ENCODE data around the gene FBLN2.

FBLN2 gene

DNA sequence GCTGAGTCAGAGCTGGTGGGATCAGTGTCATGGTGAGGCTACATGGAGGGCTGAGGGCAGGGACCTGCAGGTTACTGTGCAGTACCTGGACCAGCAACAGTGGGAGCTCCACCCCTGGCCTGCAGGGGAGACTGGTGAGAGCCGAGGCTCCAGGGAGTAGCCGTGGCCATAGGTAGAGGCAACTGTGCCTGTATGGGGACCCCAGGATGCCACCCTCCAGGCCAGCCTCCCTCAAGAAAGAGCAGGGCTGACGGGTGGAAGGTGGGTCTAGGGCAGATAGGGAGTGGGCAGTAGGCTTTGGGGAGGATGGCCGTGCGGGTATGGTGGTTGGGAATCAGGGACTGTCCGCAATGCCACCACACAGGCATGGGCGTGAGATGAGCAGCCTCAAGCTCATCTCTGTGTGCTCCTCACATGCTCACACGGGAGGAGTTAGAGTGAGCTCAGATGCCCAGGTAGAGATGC is 35.5 kb downstream of the FBLN2 start:
- no peak for DNase-seq

DNA sequence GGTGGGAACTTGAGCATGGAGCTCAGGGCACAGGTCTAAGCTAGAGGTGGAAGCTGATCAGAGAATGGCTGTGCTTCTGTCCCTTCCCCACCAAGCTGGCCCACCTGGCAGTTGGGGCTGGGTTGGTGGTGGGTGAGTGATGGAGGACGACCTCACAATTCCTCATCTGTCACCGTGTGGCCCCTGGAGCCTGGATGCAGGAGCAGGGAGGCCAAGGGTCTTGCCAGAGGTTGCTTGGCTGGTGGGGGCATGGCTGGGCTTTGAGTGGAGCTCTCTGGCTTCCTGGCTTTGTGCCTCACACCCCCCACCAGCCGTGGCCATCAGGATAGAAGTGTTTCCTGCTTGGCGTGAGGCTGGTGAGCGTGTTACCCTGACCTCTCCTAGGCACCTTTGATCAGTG is 36.0 kb downstream of the FBLN2 start:
- DNase-seq: no peak

DNA sequence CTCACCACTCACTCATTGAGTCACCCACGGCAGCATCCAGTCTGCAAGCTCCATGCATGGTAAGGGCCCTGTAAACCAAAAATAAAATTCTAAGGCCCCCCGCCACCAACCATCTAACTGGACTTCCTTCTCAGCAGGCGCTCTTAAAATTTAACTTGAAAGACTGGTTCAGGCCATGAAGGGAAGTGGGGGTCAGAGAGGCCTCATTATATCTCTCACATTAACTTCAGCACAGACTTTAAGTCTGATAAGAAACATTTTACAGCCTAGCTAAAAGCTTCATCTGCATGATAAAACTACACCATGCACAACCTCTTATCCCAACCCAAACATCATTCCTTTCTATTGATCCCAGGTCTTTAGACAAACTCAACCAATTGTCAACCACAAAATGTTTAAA is 38.5 kb downstream of the FBLN2 start:
- no peak for DNase-seq

DNA sequence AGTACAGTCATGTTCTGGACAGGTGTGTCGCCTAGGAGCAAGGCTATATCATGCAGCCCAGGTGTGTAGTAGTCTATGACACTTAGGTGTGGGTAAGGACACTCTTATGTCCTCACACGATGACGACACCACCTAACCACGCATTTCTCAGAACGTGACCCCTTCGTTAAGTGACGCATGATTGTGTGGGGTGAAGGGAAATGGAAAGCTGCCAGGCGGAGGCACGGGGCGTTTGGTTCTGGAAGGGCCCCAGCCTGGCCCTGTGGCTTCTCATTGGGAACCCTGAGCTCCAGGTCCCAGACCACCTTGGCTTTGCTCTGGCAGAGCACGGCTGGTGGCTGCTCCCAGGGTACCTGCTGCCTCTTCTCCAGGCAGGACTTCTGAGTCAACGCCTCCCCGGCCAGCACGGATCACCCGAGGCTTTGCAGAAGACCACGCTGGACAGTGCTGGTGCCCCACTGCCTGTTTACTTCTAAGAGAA is 39.3 kb downstream of the FBLN2 start:
- DNase-seq: no peak

DNA sequence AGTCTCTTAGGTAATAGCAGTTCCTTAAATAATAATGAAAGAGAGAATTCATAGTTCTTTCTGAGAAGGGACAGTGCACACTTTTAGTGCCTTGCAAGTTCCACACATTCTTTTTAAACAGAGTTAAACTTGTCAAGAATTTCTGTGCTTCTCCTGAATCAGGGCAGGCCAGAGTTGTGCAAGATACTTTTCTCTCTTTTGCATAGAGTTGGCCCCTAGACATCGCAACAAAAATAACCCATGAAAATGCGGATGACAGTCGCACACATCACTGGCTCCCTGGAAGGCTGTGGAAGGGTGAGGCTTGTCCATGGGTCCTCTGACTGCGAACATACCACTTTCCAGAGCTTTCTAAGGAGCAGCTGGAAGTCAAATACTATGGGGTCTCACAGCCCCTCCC is 40.1 kb downstream of the FBLN2 start:
- no peak for DNase-seq

DNA sequence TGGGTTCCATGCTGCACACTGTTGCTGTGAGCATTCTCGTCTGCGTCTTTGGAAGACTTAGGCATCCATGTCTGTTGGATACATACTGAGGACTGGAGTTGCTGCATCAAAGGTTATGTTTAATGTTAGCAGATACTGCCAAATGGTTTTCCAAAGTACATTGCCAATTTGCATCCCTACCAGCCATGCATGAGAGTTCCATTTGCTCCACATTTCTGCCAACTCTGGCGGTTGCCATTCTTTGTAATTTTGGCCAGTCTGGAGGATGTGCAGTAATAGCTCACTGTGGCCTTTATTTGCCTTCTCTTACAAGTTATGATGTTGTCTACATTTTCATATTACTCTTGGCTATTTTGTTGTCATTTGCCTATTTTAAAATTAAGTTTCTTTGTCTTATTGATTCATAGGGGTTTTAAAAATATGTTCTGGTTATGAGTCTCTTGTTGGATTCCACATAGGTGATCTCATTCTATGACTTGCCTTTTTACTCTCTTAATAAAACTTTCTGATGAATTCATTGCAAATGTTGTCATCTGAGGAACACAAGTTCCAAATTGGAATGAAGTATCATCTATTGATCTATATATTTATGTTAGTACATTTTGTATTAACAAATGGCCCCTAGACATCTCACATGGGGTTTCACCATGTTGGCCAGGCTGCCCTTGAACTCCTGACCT is 42.1 kb downstream of the FBLN2 start:
- no peak for DNase-seq

DNA sequence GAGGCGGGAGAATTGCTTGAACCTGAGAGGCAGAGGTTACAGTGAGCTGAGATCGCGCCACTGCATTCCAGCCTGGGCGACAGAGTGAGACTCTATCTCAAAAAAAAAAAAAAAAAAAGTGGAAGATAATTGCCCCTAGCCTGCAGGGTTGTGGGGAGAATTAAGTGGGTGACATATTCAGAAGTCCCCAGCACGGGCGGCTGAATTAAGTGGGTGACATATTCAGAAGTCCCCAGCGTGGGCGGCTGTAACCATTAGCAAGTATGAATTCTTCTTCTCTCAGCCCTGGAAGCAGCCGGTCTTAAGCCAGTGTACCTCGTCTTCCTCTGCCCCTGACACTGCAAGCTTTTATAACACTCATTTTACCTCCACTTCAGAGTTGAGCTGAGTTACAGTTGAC is 44.7 kb downstream of the FBLN2 start:
- DNase-seq: no peak

DNA sequence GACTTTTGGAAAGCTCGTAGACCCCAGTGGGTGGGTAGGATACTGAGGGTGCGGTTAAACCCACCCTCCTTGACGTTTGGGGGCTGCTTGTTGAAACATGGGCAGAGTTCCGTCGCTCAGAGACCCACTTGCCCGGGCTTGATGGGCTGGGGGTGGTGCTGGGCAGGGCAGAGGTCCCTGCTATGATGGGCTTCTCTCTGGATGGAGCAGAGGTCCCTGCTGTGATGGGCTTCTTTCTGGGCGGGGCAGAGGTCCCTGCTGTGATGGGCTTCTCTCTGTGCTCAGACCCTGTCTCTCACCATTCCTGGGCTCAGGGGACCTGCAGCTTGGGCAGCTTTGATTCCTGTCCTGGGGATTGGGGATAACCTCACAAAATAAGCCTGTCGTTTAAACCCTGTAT is 45.2 kb downstream of the FBLN2 start:
- DNase-seq: no peak

DNA sequence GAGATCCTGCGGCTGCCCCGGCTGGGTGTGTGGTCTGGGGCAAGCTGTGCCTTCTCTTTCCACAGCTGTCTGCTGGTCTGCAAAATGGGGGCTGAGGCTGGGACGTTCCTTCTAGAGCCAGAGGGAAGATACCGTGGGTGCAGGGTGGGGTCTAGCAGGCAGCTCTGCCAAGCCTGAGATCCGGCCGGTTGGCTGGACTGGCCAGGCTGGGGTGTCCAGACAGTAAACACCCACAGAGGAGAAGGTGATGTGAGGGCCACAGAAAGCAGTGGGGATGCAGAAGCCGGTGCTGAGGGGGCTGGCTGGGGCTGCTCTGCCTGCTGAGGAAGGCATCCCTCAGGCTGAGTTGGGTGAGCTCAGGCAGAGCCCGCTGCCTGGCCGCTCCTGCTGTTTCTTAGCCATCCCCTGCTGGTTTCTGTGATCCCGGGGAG is 46.1 kb downstream of the FBLN2 start:
- DNase-seq: no peak

DNA sequence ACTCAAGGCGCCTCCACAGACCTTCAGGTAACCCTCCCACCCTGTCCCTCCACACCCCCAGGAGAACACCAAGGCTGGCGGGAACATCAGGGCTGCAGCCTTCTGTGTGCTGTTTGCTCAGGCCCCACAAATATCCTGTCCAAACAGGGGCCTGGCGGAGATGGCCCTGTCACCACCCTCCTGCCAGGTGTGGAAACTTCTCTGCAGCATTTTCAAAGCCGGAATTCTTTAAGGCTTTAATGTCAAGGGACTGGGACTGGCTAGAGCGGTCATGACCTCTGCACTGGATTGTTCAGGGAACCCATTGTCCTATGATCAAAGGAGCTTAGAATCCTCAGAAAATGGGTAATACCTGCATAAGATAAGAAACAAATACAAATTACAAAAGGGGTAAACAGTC is 46.6 kb downstream of the FBLN2 start:
- DNase-seq: no peak

DNA sequence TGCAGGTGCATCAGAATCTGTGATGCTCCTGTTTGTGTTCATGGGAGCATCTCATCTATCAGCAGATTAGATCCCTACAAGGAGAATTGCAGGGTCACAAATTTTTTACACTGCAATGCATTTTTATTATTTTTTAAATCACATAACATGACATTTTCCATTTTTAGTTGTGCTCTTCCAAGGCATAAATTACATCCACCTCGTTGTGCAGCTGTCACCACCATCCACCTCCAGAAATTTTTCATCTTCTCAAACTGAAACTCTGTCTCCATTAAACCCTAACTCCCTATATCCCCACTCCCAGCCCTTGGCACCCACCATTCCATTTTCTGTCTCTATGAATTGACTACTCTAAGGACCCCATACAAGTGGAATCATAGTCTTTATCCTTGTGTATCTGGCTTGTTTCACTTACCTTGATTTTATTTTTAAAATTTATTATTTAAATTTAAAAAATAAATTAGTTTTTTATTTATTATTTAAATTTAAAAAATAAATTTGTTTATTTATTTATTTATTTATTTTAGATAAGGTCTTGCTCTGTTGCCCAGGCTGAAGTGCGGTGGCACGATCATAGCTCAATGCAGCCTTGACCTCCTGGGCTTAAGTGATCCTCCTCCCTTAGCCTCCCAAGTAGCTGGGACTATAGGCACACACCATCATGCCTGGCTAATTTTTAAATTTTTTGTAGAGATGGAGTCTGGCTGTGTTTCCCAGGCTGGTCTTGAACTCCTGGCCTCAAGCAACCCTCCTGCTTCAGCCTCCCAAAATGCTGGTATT is 47.7 kb downstream of the FBLN2 start:
- DNase-seq: no peak

DNA sequence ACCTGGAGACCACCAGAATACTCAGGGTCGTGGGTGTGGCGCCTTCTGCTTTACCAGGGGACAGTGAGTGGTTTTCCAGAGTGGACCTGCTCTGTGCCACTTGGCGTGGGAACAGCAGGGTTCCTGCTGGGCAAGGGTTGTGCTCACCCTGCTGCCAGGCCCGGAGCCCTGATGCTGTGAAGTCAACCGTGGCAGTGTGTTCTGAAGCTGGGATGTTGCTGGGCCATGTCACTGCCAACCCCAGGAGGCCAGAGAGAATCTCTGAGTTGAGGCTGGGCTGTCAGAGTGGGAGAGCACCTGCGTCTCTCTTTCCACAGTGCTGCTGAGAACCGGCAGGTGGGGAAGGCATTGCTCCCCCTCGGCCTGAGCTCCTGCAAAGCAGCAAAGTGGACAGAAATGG is 48.7 kb downstream of the FBLN2 start:
- DNase-seq: no peak

DNA sequence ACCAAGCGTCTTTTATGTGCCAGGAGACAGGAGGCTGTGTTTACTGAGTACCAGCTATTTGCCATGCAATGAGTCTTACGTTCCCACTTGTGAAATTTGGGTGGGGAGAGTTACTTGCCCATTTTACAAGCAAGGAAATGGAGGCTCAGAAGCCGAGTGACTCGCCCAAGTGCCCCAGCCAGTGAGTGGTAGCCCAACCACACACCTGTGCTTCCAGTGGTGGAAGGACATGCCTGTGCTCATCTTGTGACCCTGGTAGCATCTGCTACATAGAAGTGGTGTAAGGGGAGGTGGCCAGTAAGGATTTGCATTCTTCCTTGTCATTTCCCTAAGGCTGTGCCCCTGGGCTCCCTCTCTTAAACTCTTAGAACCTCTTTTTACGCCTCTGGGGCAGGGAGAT is 49.3 kb downstream of the FBLN2 start:
- DNase-seq: no peak

DNA sequence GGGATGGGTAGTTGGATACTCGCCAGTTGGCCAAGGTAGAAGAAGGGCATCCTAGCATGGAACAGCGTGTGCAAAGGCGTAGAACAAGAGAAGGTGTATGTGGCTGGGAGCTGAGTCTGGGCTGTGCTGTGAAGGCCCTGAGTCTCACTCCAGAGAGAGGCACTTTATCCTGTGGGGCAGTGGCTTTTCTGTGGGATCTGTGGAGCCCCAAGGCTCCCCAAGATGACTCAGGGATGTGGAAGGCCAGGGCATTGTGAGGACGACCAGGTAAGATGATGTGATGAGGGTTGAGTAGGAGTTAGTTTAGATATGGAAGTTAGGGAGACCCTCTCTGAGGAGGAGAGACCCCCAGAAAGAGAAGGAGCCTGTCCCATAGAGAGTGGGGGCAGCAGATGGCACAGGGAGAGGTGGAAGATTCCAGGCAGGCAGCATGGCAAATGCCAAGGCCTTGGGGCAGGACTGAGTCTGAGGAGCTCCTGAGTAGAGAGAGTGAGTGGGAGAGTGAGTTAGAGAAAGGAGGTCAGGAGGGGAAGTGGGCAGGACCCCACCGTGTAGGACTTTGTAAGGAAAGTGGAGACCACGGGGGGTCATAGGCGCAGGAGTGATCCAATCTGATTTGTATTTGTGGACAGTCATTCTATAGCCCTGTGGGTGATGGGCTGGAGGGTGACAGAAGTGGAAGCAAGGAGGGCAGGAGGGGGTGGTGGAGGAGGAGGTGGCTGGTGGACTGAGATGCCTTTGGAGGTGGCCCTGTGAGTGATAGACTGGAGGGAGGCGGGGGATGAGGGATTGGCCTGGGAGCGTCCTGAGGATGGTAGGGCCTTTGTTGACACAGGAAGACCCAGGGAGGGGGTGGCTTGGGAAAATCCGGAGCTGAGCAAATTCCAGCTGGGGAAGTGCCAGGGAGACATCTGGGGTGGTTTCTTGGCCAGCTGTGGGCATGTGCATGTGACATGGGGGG is 50.3 kb downstream of the FBLN2 start:
- DNase-seq: no peak

DNA sequence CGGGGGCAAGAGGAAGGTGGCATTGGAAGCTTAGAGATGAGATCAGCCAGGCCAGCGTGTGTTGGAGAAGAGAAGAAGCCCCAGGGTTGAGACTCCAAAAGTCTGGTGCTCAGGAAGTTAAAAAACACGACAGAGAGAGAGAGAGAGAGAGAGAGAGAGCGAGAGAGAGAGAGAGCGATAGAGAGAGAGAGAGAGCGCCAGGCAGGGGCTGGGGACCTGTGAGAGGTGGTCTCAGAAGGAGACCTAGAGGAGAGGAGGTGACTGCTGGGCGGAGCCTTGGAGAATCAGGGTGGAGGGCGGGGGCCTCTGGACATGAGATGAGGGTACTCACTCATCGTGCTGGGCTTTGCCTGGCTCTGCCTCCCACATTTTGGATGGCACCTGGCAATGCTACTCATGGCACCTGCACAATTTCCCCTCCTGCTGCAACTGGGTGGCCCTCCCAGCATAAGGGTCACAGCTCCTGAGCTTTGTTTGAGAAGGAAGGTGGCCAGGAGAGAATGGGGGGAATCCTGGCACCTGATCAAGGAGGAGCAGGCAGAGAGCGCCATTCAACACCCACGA is 51.0 kb downstream of the FBLN2 start:
- DNase-seq: no peak

DNA sequence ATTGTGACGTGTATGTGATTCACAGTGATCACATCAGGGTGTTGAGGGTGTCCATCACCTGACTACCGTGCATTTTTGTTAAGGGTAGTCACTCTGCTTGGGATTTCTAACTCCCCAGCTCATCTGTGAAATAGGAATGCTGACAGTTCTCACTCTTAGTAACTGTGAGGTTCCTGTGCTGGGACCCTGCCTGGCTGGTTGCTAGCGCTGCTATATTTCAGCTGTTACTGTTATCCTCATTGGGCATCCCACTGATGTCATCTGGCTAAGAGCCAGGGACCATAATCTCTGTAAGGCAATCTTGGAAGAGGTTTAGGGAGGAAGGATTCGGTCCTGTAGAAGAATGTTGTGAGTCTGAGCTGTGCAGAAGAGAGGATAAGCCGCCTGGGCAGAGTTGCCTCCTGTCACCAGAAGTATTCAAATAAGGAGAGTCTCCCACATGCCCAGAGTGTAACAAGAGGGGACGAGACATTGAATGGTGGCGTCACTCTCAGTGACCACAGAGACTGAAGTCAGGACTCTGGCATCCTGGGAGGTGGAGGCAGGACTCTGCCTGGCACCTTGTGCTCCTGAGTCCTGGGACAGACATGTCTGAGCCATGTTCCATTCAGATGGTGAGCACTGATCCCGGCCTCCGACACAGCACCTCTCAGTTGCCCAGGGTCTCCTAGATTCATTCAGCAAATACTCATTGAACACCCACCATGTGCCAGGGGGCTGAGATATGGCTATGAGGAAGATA is 52.2 kb downstream of the FBLN2 start:
- no peak for DNase-seq

DNA sequence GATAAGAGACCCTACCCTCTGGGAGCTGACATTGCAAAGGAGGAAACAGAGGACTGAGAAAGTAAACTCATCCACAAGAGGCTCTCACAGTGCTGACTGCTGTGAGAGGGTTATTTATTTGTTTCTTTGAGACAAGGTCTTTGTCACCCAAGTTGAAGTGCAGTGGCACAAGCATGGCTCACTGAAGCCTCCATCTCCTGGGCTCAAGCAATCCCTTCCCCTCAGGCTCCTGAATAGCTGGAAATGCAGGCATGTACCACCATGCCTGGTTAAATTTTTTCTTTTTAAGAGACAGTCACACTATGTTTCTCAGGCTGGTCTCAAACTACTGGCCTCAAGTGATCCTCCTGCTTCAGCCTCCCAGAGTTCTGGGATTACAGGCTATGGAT is 52.8 kb downstream of the FBLN2 start:
- DNase-seq: no peak

DNA sequence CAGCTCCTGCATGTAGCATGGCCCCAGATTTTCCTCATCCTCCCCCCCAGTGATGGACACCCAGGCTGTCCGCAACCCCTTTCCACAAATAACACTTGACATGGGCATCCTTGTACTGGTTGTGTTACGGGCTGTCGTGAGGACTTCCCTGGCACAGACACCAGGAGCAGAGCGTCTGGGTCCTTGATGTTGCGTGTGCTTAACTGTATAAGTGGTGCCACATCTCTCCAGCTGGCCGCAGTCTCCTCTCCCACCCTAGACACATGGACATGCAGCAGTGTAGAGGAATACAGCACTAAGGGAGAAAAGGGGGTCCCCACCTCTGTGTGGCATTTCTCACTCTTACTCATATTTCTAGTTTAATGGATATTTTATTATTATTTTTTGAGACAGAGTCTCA is 56.6 kb downstream of the FBLN2 start:
- no peak for DNase-seq

DNA sequence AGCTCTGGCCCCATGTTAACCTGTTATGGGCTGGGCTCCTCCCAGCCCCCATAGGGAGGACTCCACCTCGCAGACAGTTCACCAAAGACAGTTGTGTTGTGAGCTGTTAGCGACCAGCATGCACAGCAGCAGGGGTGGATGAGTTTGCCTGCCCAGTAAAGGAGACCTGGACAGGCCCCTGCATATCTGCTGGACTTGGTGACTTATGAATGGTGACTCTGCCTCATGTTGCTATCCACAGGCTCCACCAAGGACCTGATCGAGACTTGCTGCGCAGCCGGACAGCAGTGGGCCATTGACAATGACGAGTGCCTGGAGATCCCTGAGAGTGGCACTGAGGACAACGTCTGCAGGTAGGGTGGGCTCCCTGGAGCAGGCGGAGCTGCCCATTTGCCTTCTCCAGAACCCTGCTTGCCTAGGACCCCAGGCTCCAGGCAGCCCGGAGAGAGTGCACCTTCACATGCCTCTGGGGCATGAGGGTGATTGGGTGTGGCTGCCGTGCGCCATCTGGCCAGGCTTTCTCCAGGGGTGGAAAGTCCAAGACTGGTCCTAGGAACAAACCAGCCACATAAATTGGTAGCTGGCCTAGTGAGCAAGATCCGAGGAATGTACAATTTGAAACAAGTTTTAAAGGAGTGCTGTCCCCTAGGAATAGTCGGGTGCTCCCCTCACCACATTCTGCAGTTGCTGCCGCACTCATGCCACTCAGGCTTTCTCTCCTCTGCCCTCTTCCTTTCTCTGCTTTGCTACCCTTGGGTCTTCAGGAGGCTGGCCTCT is 59.1 kb downstream of the FBLN2 start:
- DNase-seq: no peak

DNA sequence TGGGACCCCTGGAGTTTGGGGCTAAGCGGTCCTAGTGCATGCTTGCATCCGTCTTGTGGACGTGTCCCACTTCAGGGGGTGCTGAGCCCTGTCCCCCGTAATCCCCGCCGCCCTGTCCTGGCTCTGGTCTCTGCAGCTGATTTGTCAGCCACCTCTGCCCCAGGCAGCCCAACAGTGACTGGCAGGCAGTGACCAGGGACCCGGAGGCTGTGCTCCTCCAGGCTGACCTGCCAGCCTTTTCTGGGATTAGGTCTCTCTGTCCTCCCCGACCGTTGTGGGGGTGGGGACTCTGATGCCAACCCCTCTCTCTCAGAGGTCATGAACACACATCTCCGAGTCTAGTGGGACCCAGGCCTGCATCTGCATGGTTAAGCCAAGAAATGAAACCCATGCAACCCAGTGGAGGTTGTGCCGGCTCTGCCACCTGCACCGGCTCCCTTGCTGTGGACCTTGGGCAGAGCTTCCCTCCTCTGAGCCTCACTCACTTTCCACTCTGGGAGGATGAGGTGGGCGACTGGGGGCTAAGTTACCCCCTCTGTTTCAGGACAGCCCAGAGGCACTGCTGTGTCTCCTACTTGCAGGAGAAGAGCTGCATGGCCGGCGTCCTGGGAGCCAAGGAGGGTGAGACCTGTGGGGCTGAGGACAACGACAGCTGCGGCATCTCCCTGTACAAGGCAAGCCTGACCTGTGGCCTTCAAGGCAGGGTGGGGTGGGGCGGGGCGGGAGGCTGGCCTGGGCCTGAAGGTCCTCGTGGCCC is 60.2 kb downstream of the FBLN2 start:
- DNase-seq: no peak

Data from stimulated activated CD8-positive, alpha-beta memory T cell treated with anti-CD3 and anti-CD28 coated beads, Interleukin-4, amount 100 ng/mL, for 48 hours (primary cell).